HG02981 (cell line): Measurements from ENCODE around the gene HAUS3.
"Not testable (repeated sequence)": the region's sequence is repeated elsewhere in the genome, so short reads cannot be mapped to it uniquely, and the experiment has no call there.

Source experiments
- ATAC-seq: cut with Tn5 transposase; IDR thresholded peaks from one replicate; pipeline ENCODE4 v1.9.1; 2021; ENCODE audit warnings: mild to moderate bottlenecking, moderate library complexity; ENCODE audit not compliant: unreplicated experiment

HAUS3 gene

GRCh38 chr4:2276581-2277325 lies 34.8 kb upstream of the HAUS3 start:
- no peak for ATAC-seq

DNA sequence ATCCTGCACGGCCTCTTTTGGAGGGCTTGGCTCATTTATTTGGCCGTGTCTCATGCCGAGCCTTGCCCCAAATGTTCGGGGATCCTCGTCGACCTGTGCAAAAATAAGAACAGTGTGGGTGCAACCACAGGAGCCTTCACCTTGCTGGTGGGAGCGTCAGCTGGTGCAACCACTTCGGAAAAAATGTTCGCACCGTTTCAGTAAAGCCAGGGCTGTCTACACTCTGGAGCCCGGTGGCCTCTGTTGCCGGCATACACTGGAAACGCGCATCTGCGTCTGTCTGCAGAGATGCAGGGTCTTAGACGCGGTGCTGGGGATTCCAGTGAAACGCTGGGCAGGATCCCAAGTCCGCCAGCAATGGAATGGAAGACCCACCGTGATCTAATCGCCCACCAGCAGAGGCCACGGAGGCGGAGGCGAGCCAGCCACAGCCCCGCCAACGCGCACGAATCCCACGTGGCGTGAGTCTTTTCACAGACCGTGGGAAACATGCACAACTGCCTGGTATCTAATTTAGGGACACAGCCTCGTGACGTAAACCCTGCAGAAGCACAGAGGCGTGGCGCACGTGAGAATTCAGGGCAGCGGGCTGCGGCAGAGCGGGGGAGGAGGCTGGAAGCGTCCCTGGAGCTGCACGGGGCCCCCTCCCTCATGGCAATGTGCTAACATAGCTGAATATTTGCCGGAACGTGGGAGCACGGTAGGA lies 33.8 kb upstream of the HAUS3 start:
- no peak for ATAC-seq

GRCh38 chr4:2275044-2275397 lies 33.1 kb upstream of the HAUS3 start:
- ATAC-seq = not testable (repeated sequence)

DNA sequence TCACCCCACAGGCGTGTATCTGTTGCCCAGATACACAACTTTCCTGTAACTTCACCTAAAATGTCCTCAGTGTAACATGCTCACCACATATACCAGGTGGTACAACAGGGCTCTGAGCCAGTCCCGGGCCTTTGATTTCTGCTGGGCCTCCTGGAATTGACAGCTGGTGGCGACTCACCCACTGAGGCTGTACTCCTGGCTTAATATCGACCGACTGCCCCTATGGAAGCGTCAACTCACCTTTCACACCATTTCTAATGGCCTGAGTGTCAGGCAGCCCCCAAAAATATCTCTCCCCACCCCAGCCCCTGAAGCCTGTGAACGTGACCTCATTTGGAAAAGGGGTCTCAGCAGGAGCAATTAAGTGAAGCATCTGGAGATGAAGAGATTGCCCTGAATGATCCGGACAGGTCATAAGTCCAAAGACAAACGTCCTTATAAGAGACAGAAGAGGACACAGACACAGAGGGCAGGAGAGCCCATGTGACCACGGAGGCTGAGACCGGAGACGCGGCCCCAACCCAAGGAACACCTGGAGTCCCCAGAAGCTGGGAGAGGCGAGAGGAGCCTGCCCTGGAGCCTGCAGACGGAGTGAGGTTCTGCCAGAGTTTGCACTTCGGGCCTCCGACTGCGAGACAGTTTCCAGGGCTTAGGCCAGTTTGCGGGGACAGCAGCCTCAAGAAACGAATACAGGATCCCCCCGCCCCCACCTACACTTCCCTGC lies 32.6 kb upstream of the HAUS3 start:
- no peak for ATAC-seq

DNA sequence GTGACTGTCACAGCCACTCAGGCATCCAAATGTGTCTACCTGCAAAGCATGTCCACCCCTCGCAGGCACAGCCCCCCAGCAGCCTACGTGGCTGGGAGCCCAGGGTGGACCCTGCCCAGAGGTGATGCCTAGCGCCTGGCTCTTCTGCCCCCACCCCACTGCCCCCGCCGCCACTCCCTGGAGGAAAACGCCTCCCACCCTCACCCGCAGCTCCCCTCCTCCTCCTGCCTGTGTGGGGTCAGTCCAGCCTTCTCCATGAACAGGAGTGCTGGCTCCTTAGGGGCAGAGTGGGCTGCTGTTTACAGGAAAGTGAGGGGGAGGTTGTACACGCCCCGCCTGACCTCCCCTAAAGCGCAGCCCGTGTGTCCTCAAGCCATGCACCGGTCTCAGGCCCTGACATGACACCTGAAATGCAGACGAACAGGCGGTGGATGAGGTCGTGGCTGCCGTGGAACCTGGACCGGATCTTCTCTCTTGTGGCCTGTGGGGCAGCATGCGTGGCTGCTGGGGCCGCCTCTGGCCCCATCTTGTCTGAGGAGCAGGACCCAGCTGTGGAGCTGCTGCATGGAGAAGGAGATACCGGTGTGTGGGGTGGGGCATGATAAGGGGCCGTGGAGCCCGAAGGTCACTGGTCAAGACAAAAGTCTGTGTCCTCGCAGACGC lies 31.9 kb upstream of the HAUS3 start:
- ATAC-seq = no peak

GRCh38 chr4:2273221-2273620 lies 31.3 kb upstream of the HAUS3 start:
- no peak for ATAC-seq

- no peak for ATAC-seq
Measured at GRCh38 chr4:2272828-2273120, 30.9 kb upstream of the HAUS3 start.

- no peak for ATAC-seq
Measured at GRCh38 chr4:2272026-2272827, 30.3 kb upstream of the HAUS3 start.

DNA sequence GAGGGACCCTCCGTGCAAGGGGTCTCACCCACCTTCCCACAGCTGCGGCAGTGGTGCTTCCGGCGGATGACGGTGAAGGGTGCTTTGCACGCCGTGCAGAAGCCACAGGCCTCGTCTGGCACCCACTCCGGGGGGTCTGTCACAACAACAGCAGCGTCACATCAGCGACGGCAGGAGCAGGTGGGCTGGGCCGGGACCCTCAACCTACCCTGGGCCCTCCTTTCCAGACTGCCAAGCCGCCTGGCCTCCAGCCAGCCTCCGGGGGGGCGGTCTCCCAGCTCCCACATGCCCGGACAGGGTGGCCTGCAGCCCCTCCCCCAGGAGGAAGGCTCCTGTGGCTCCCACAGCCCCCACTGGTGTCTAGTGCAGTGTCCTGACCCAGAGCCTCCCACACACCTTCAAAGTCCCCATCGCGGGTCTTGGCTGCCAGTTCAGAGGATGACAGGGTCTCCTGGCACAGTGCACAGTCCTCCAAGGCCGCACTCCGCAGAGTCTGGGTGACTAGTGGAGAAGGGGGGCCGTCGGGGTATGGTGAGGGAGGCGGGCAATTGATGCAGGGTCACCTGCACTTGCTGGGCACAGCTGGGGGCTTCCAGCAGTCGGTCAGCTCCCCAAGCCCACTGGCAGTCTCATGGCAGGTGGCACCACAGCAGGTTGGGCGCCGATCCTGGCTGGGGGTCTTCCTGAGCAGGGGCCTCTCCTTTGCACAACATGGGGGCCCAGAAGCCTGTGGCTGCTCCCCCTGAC lies 29.5 kb upstream of the HAUS3 start:
- ATAC-seq = no peak

GRCh38 chr4:2270341-2271165 lies 28.6 kb upstream of the HAUS3 start:
- ATAC-seq = no peak

DNA sequence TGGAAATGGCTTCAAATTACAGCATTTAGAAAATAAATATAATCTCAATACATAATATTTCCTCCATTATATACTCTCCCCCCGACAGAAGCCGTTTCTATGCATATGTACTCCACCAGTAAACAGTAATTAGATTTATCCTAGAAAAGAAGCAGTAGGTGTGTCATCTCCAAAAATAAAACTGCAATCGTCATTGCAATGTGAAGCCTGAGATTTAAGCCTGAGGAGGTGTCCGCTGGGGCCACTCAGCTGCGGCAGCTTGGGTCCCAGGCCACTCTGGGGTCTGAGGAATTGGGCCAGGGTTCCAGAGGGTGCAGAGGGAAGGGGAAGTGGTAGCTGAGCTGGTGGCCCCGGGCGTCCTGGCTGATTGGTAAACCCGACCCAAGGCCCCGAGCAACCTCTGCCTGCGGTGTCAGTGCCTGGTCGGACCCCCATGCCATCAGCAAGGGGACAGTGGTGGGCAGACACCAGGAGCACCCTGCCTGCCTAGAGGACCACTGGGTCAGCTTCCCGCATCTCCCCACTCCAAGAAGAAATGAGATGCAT lies 27.8 kb upstream of the HAUS3 start:
- ATAC-seq = no peak

DNA sequence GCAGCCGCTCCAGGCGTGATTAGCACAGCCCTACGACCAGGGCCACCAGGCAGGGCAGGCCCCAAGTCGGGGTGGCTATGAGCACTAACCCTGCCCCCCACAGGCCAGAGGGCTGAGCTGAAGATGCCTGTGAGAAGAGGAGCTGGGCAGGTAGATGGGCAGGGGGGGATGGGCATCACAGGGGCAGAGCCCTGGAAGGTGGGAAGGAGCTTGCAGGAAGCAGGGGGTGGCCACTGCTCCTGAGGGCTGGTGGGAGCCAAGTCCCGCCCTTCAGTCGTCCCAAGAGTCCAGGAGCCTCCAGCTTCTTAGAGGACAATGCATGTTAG lies 27.2 kb upstream of the HAUS3 start:
- no peak for ATAC-seq

DNA sequence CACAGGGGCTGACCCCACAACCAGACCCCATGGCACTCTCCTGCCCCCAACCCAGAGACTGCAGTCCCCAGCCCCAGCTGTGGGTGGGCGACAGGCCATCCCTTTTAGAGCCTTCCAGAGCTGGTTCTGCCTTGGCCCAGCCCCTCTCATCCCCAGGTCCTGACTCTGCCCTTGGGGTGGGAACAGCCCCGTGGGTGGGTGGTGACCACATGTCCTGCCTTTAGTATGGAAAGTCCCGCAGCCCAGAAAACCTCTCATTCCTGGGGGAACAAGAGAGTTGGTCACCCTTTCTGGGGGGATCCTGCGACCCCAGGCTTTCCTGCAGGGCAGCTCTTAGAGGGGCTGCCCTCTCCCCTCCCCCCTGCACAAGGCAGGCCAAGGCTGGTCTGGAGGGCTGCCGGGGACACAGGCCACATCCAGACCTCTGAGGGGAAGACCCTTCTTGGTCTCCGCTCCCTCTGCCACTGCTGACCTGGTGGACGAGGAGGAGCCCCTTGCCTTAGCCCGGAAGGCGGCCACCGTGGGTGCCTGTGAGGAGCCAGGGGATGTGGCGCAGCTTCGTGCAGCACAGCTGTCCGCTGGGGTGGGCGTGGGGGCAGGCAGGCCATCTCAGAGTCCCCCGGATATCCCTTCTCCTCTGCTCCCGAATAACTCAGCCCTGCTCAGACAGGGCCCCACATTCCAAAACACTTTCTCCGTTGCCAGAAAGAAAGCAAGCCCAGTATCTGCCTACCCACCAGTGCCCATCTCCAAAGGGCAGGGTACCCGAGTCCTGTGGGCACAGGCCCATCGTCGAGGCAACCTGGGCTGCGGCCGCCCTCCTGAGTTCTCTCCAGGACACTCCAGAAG lies 26.7 kb upstream of the HAUS3 start:
- no peak for ATAC-seq

GRCh38 chr4:2267841-2268240 lies 25.9 kb upstream of the HAUS3 start:
- ATAC-seq = no peak

DNA sequence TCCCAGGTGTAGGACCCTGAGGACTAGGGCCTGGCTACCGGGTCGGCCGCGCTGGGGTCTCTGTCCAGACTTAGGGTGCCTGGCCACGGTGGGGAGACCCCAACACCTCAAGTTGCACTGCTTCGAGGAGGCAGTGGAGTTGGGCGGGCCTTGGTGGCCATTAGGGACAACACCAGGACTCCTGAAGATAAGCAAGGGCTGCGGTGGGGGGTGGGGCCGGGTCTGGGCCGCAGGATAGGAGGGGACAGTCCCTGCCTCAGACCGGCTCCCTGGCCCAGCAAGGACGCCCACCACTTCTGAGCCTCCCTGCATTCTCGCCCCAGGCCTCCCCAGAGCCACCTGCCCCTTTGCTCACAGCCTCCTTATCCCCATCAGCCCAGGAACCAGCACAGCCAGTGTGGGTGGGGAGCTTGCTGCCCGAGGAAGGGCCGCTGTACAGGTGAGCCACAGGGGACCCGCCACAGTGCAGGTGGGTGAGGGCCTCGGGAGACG lies 25.4 kb upstream of the HAUS3 start:
- ATAC-seq = no peak

- ATAC-seq = no peak
Measured at GRCh38 chr4:2266821-2267220, 24.9 kb upstream of the HAUS3 start.

- no peak for ATAC-seq
Measured at GRCh38 chr4:2266181-2266580, 24.3 kb upstream of the HAUS3 start.
